Pericardium fibroblast (primary cell): ENCODE data around the gene NOTUM. TPM values are rescaled to one million over a fixed set of nuclear protein-coding genes. Genes with fewer than 3 reads are reported as not detected.

ENCODE experiments used
- total RNA-seq: library from RNA; depleted of rRNA; stranded (reverse); fragments of >200 nt; gene quantifications from 2 replicates; pipeline ENCODE4 v1.2.3, GENCODE V29; 2015

Gene NOTUM
- total RNA-seq: not detected in 2 replicates

DNA sequence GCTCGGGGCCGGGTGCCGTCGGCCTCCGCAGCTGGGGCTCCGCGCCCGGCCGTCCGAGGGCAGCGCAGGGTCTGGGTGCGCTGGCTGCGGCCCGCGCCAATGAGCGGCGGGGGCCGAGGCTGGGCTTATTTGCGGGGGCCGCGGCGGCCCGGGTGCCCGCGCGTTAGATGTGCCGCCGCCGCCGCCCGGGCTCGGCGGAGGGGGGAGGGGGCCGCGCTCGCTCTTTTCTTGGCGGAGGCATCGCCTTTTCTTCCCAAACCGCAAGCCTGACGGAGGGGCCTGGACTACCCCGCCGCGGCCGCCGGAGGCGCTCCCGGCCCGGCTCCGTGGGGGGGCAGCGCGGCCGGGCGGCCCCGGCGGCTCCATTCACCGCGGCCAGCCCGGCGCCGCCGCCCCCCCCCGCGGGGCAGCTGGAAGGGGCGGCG is at the start of gene NOTUM:
Gene NOTUM, minus strand, starts transcription at position 101 of the 425 bp plus-strand sequence. CDS start 278 bp downstream, outside the sequence.

DNA sequence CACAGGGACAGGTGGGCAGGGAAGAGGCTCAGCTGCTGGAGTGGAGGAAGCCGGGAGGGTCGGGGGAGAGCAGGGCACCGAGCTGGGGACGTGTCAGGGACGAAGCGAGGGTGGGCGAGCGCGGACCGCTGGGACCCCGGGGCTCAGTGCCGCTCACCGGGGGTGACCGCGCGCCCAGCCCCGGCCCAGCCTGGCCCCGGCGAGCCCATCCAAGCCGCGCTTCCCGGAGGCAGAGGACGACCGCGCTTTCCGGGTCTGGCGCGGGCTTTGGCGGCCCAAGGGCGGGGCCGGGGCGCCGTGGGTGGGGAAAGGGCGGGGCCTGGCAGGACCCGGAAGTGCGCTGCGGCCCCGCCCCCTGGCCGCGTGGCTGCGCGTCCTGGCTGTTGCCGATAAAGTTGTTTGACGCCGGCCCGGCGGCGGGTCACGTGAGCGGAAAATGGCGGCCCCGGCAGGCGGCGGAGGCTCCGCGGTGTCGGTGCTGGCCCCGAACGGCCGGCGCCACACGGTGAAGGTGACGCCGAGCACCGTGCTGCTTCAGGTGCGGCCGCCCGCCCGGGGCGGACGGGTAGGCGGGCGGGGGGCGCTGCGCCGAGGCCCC is 16.3 kb upstream of the NOTUM start, which contains the start of gene ASPSCR1:
Gene ASPSCR1, plus strand, starts transcription at position 419 of the 598 bp plus-strand sequence. Its CDS starts 18 bp downstream, at position 437.

DNA sequence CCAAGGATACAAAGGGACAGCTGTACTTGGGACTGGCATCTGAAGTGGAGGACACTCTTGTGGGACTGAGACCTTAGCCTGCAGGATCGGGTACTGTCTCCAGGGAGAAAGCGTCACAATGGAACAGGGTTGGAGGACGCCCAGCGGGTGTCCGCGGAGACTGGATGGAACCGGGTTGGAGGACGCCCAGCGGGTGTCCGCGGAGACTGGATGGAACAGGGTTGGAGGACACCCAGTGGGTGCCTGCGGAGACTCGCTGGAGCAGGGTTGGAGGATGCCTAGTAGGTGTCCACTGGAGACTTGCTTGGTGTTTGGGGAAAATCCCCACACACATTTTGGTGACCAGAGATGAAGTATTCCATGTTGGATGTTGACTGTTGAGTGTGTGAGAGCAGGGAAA is 13.8 kb downstream of the NOTUM start, which contains the start of gene MYADML2:
Gene MYADML2, minus strand, starts transcription at position 45 of the 400 bp plus-strand sequence. CDS start 5,492 bp downstream, outside the sequence.

DNA sequence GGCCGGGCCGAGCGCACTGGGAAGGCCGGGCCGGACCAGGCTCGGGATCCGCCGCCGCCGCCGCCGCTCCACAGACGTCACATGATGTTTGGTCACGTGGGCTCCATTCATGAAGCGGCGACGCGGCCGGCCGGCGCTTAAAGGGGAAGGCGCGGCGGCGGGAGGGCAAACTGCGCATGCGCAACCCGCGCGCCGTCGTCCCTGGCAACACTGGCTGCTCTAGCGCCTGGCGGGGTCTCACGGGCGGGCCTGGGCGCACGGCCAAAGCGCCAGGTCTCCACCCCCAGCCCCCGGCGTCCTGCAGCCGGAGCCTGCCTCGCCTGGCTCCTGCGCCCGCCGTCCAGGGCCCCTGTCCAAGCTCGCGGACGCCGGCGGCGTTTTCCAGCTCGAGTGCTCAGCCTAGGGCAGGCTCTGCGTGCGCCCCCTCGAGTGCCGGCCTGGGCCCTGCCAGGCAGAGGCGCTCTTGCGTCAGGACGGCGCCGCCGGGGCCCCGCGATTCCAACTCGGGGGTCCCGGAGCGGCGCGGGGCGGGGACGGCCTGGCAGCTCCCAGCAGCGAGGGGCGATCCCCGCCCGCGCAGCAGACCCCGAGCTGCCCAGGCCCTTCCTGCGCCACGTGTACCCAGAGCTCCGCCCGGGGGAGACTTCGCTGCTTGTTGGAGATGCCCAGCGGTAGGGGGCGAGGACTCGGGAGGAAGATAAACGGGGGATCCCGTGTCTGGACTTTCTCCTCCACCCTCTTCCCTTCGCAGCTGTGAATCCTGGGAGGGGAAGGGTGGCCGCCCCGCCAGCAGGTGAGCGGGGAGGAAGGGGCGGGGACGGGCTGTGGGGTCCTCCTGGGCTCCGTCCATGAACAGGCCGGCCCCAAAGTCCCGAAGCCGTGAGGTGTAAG is 33.1 kb downstream of the NOTUM start, which contains the start of gene MAFG:
Gene MAFG, minus strand, starts transcription at position 83 of the 891 bp plus-strand sequence. CDS start 4,550 bp downstream, outside the sequence.

DNA sequence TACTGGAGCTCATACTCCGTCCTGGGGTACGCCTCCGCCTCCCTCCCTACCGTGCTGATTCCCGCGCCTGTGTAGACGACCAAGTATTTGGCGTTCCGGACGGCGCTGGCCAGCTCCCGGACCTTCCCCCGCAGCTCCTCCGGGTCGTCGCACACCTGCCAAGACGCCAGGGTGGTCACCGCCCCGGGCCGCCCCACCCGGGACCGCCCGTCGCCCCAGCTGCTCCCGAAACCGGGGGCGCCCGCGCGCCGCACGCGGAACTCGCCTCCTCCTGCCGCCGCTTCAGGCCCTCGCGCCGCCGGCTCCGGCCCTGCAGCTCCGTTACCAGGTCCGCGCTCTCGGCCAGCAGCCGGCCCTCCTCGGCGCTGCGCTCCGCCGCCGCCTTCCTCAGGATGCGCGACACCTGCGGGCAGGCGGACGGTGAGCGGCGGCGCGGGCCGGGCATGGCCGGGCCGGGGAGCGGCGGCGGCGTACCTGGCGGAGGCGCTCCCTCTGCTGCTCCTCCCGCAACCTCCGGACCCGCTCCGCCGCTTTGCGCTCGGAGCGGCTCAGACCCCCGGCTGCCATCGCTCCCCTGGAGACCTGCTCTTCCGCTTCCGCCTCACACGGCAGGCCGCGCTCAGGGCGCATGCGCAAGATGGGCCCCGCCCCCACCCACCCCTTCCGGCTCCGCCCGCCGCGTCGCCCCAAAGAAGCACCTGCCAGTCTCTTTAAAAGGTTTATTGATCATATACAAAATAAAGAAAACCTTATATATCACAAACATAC is 43.2 kb downstream of the NOTUM start, which contains the start of gene SIRT7:
Gene SIRT7, minus strand, starts transcription at position 612 of the 768 bp plus-strand sequence. Its CDS starts 45 bp downstream, at position 567.

DNA sequence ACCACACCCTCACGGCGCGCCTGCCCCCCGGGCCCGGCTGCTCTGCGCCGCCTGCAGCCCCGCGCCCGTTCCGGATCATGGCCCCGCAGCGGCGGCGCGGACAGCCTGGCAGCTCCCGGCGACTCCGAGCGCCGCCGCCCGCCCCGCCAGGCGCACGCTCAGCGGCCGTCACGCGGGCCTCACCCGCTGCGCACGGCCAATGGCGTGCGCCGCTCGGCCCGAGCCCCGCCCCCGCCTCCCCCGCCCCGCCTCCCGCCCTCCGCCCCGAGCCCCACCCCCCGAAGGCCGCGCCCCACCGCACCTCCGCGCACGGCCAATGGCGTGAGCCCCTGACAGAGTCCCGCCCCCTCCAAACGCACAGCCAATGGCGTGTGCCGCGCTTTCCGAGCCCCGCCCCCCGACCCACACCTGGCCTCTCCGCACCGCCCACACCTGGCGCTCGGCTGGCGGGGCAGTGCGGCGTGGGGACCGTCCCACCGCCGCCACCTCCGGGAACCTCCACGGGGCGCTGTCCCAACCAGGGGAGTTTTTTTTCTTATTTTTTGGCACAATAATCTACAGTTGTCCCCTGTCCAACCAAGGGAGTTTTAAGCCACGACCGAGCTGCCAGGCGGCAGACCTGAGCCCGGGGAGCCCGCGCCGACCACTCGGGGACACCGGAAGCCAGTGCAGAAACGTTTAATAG is 49.6 kb downstream of the NOTUM start, which contains the start of gene PCYT2:
Gene PCYT2, minus strand, starts transcription at position 123 of the 685 bp plus-strand sequence. Its CDS starts 44 bp downstream, at position 79.

Other genes with a start within 250 kb of the NOTUM start
- 10.7 and 22.4 TPM in 2 replicates for gene SLC25A10, start 248.9 kb downstream of the NOTUM start, total RNA-seq
- not detected in 2 replicates for gene GCGR, start 157.0 kb downstream of the NOTUM start, total RNA-seq
- gene MCRIP1, start 127.9 kb downstream of the NOTUM start, total RNA-seq: 131 and 142 TPM in 2 replicates
- gene PPP1R27, start 126.1 kb downstream of the NOTUM start, total RNA-seq: not detected in 2 replicates
- 1,324 and 2,574 TPM in 2 replicates for gene P4HB, start 100.7 kb downstream of the NOTUM start, total RNA-seq
- gene ARHGDIA, start 89.8 kb downstream of the NOTUM start, total RNA-seq: 174 and 302 TPM in 2 replicates
- gene ALYREF, start 69.6 kb downstream of the NOTUM start, total RNA-seq: 83.6 and 98.5 TPM in 2 replicates
- gene ANAPC11, start 69.5 kb downstream of the NOTUM start, total RNA-seq: 192 and 206 TPM in 2 replicates
- gene NPB, start 58.9 kb downstream of the NOTUM start, total RNA-seq: 1.1 and 2.0 TPM in 2 replicates
- gene PCYT2, start 49.8 kb downstream of the NOTUM start, total RNA-seq: 61.2 and 85.8 TPM in 2 replicates
- 10.7 and 10.8 TPM in 2 replicates for gene SIRT7, start 43.0 kb downstream of the NOTUM start, total RNA-seq
- 14.4 and 23.2 TPM in 2 replicates for gene MAFG, start 33.5 kb downstream of the NOTUM start, total RNA-seq
- 121 and 144 TPM in 2 replicates for gene PYCR1, start 23.9 kb downstream of the NOTUM start, total RNA-seq
- gene MYADML2, start 14.0 kb downstream of the NOTUM start, total RNA-seq: not detected in 2 replicates
- 13.2 and 15.6 TPM in 2 replicates for gene ASPSCR1, start 16.4 kb upstream of the NOTUM start, total RNA-seq
- 44.6 and 69.1 TPM in 2 replicates for gene CENPX, start 61.7 kb upstream of the NOTUM start, total RNA-seq
- 14.4 and 15.6 TPM in 2 replicates for gene LRRC45, start 62.1 kb upstream of the NOTUM start, total RNA-seq
- 17.4 and 21.6 TPM in 2 replicates for gene RAC3, start 70.5 kb upstream of the NOTUM start, total RNA-seq
- 91.7 and 113 TPM in 2 replicates for gene DCXR, start 76.5 kb upstream of the NOTUM start, total RNA-seq
- 51.6 and 58.4 TPM in 2 replicates for gene RFNG, start 90.6 kb upstream of the NOTUM start, total RNA-seq
- 78.2 and 81.1 TPM in 2 replicates for gene GPS1, start 90.7 kb upstream of the NOTUM start, total RNA-seq
- 30.2 and 57.8 TPM in 2 replicates for gene DUS1L, start 104.6 kb upstream of the NOTUM start, total RNA-seq
- 108 and 137 TPM in 2 replicates for gene FASN, start 137.0 kb upstream of the NOTUM start, total RNA-seq